Tibial artery (tissue), 4 donors: ENCODE measurements around the gene NPAS3.

Source experiments
- DNase-seq, 2 donors: peaks; one replicate each; pipeline ENCODE4 v3.0.0-alpha.2; 2019
- H3K27ac ChIP-seq, 2 donors: fragments of 200-600 bp; sonication (generic) in 1 of 2; 1 replicate in 1 of 2; 2 replicates in 1 of 2; pipeline ENCODE4 v1.5.1; 2018 to 2019; ENCODE audit warnings: mild to moderate bottlenecking in 1 of 2
- H3K27me3 ChIP-seq, 2 donors: fragments of 200-600 bp; sonication (generic) in 1 of 2; one replicate each; pipeline versions ENCODE4 v1.5.1 to v1.6.0; 2016 to 2019
- H3K36me3 ChIP-seq, 3 donors: fragments of 200-600 bp; sonication (generic) in 2 of 3; one replicate each; pipeline ENCODE4 v1.5.1; 2016 to 2019; ENCODE audit warnings: mild to moderate bottlenecking in 2 of 3
- H3K4me1 ChIP-seq, 4 donors: fragments of 200-600 bp; sonication (generic) in 2 of 4; 1 replicate in 3 of 4; 2 replicates in 1 of 4; pipeline ENCODE4 v1.5.1; 2016 to 2019
- H3K4me3 ChIP-seq, 2 donors: fragments of 200-600 bp; sonication (generic) in 1 of 2; 1 replicate in 1 of 2; 2 replicates in 1 of 2; pipeline ENCODE4 v1.5.1; 2018 to 2019; ENCODE audit warnings: mild to moderate bottlenecking in 2 of 2
- H3K9me3 ChIP-seq, 3 donors: fragments of 200-600 bp; sonication (generic) in 1 of 3; one replicate each; pipeline ENCODE4 v1.5.1; 2016 to 2019
- intact Hi-C: fragments of 100-400 bp; cut with DNase I; formaldehyde crosslinking; loops from one replicate; pipeline ENCODE4 v1.15.0; 2023; ENCODE audit warnings: low total_unique reads
- TF ChIP-seq, protein P1 (sequence below), 2 experiments: fragments of 200-600 bp in 1 of 2; fragments of 450-650 bp in 1 of 2; IDR thresholded peaks; one replicate each; pipeline ENCODE4 v1.5.1; 2017 to 2019; ENCODE audit warnings: antibody characterized with exemption in 2 of 2, mild to moderate bottlenecking in 1 of 2, moderate library complexity in 1 of 2

The NPAS3 gene

DNA sequence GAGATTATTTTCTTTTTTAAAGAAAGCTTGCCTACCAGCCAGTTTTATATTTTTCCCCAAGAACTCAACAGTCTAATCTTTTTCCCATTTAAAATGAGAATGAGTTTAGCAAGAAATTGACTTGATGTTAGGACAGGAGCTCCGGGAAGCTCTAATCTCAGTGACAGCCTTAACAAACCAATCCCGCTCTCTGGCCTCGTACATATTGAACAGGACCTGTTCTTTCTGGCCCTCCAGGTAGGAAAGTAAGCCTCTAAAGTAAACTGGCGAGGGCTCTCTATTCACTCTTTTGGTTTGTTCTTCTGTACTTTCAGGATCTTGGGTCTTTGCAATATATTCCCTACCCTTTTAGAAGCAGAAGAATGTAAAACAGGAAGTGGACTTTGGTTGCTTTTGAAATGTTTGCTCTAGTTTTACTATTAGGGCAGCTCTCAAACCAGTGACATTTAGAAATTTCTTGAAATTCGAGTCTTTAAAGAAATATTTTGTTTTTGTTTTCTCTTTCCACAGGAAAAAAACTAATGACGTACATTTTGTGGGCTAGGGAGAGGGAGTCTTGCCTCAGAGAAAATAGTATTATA, 17.9 kb upstream of the NPAS3 start:
- TF ChIP-seq, protein P1, sequence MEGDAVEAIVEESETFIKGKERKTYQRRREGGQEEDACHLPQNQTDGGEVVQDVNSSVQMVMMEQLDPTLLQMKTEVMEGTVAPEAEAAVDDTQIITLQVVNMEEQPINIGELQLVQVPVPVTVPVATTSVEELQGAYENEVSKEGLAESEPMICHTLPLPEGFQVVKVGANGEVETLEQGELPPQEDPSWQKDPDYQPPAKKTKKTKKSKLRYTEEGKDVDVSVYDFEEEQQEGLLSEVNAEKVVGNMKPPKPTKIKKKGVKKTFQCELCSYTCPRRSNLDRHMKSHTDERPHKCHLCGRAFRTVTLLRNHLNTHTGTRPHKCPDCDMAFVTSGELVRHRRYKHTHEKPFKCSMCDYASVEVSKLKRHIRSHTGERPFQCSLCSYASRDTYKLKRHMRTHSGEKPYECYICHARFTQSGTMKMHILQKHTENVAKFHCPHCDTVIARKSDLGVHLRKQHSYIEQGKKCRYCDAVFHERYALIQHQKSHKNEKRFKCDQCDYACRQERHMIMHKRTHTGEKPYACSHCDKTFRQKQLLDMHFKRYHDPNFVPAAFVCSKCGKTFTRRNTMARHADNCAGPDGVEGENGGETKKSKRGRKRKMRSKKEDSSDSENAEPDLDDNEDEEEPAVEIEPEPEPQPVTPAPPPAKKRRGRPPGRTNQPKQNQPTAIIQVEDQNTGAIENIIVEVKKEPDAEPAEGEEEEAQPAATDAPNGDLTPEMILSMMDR (IDR thresholded peaks at IDR 0.05) = no peak
- intact Hi-C loops = no loop called here

DNA sequence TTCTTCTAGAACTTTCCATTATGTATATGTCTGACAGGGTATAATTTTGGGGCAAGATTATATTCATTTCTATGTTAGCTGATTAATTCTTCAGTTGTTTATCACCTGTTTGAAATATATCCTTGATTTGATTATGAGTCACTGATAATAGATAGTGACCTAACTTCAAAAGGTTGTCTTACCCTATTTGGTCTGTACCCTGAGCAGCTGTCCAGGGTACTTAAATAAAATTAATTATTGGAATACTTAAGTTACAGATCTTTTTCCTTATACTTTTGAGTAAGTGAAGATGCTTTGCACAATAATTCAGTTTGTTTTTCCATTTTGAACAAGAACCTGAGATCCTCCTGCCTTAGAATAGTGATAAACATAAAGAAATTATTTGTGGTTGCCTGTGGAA, 13.2 kb upstream of the NPAS3 start:
- no peak overlapping the region for H3K27ac ChIP-seq
- TF ChIP-seq, protein P1 (IDR thresholded peaks at IDR 0.05) = no peak
- no peak overlapping the region for H3K4me3 ChIP-seq
- no peaks in the 10 kb centered on the region for H3K9me3 ChIP-seq
- H3K4me1 ChIP-seq = no peaks in the 10 kb centered on the region
- no peaks in the 10 kb centered on the region for H3K27me3 ChIP-seq
- no peak for DNase-seq
- no peaks in the 10 kb centered on the region for H3K36me3 ChIP-seq
- intact Hi-C loops = no loop called here

More for the DNA sequence above, 17.9 kb upstream of the NPAS3 start:
- no peaks in the 10 kb centered on the region for H3K27me3 ChIP-seq
- no peaks in the 10 kb centered on the region for H3K4me1 ChIP-seq
- H3K27ac ChIP-seq = no peak overlapping the region
- H3K9me3 ChIP-seq = no peaks in the 10 kb centered on the region
- DNase-seq = no peak
- H3K4me3 ChIP-seq = no peak overlapping the region
- no peaks in the 10 kb centered on the region for H3K36me3 ChIP-seq

DNA sequence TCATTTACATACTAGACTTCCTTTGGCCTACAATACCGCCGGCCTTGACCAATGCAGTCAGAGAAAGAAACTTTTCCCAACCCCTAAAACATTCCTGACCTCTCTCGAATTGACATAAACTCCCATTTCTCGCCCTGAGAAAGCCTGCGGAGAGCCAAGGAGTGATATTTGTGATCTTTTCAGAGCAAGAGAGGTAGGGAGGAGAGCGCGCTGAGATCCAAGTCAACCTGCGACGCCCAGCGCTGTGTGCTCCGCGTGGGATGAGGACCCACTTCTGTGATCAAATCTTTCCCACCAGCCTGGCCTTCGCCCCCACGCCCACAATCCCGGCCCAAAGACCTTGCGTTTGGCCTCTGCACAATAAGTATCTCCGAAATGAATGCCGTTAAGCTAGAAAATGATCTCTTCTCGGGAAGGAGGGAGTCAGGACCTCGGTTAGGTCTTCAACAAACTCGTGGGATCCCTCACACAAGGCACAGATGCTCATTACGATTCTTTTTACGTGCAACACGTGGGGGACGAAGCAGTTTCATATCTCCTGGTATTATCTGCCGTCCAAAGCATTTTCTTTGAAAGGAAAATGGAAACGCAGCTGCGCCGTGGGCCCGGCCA, 6.3 kb upstream of the NPAS3 start:
- Histone ChIP-seq H3K36me3 (no peaks in the 10 kb centered on the region), H3K27me3 (peaks cover 0 to 43% of the 10 kb centered on the region in 2 donors), H3K27ac (no peak overlapping the region), H3K4me3 (peak overlapping the region; percentile 48 to 49), H3K9me3 (no peaks in the 10 kb centered on the region), H3K4me1 (peaks cover 0 to 31% (median 24%) of the 10 kb centered on the region in 4 donors)
- no peak for DNase-seq
- intact Hi-C loops = loop anchor here (10.0 kb wide), 2 partner anchors 862 to 1022 kb away; partner anchors contain the start of gene EGLN3
- TF ChIP-seq, protein P1 (IDR thresholded peaks at IDR 0.05) = no peak

DNA sequence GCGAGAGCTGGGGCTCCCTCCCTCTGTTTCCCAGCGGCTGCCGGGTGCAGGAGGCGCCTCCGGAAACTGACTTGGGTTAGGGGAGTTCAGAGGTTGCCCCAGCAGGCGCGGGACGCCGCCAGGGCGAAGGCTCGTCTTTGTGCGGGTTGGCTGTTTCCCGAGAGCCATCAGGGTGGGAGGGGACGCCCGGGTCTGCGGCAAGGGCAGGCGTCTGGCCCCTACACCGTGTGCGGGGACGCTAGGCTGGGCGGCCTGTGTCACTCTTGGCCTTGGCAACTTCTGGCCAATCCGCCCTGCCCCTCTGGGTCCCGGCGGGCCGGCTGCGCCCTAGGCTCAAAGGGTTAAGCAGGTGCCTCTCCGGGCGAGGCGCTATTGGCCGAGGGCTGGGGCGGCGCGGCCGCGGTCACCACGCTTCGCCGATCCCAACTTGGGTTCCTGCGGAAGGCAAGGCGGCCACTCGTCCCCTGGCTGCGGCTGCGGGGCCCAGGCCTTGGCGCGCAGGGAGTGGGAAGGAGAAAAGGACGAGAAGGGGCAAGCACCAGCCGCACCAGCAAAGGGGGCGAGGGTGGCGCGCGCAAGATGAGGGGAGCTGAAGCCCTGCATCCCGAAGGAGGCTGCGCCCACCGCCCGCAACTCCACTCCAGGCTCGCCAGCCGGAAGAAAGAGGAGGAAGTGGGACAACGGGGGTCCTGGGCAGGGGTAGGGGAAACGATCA, 5.6 kb upstream of the NPAS3 start:
- intact Hi-C loops = loop anchor here (10.0 kb wide), 2 partner anchors 862 to 1022 kb away; partner anchors contain the start of gene EGLN3
- peak; percentile 21 to 67 for DNase-seq
- no peaks in the 10 kb centered on the region for H3K36me3 ChIP-seq
- H3K4me3 ChIP-seq = peak overlapping the region; percentile 48 to 49
- peaks cover 0 to 34% (median 28%) of the 10 kb centered on the region in 4 donors for H3K4me1 ChIP-seq
- TF ChIP-seq, protein P1 (IDR thresholded peaks at IDR 0.05) = no peak
- H3K27me3 ChIP-seq = peaks cover 0 to 43% of the 10 kb centered on the region in 2 donors
- no peaks in the 10 kb centered on the region for H3K9me3 ChIP-seq
- no peak overlapping the region for H3K27ac ChIP-seq

DNA sequence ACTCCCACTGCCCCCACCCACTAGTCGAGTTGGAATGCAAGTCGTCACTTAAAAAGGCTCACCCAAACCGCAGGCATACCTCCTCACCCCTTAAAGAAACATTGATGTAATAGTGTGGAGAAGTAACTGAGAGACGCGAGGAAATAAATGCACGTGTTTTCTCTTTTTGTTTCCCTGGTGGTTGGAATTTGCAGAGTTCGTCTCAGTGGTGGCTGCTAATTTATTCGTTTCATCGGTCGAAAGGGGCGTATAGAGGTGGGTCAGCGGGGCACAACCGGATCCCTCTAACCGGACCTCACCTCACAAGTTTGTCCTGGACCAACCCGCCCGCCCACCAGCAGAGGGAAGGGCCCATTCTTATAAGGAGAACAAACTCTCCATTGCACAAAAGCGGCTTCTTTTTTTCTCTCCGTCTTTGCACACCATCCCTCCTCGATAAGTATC, 5.0 kb upstream of the NPAS3 start:
- intact Hi-C loops = loop anchor here (10.0 kb wide), 2 partner anchors 861 to 1021 kb away; partner anchors contain the start of gene EGLN3
- TF ChIP-seq, protein P1 (IDR thresholded peaks at IDR 0.05) = peak in 1 of 2 experiments; percentile 7
- no peaks in the 10 kb centered on the region for H3K9me3 ChIP-seq
- no peak overlapping the region for H3K27ac ChIP-seq
- peaks cover 0 to 35% (median 29%) of the 10 kb centered on the region in 4 donors for H3K4me1 ChIP-seq
- no peaks in the 10 kb centered on the region for H3K36me3 ChIP-seq
- peak overlapping the region; percentile 48 to 49 for H3K4me3 ChIP-seq
- DNase-seq = no peak
- H3K27me3 ChIP-seq = peaks cover 0 to 43% of the 10 kb centered on the region in 2 donors
